T-cell (primary cell): Measurements from ENCODE around the gene ZBTB45. TPM values are rescaled to one million over a fixed set of nuclear protein-coding genes. Genes with fewer than 3 reads are reported as not detected.
"Not testable (repeated sequence)": the region's sequence is repeated elsewhere in the genome, so short reads cannot be mapped to it uniquely, and the experiment has no call there.

Experiments used
- ATAC-seq, 4 experiments: fragments of 200-7000 bp in 3 of 4; fragments of 150-1000 bp in 1 of 4; cut with Tn5 transposase; replicated peaks in 1 of 4; 1 replicate in 3 of 4; 2 replicates in 1 of 4; pipeline ENCODE4 v1.10.0; 2021; ENCODE audit warnings: moderate library complexity in 3 of 4, mild to moderate bottlenecking in 2 of 4, moderate number of reproducible peaks in 1 of 4
- CTCF ChIA-PET, 2 donors: fragments of 300-600 bp; sonication (Branson Sonifier 250); formaldehyde crosslinking; loops; one replicate each; lab custom pipeline; 2022; ENCODE audit warnings: antibody characterized with exemption in 2 of 2; lab: Charles Lee
- POLR2A ChIA-PET, 2 donors: fragments of 300-600 bp; sonication (Branson Sonifier 250); formaldehyde crosslinking; loops; one replicate each; lab custom pipeline; 2022; ENCODE audit warnings: antibody characterized with exemption in 2 of 2; lab: Charles Lee
- DNase-seq, 35 experiments: peaks; one replicate each; pipeline versions ENCODE4 v3.0.0 to v3.0.0-alpha.2; 2013 to 2023
- H3K27ac ChIP-seq: one replicate; pipeline ENCODE4 v1.5.1; 2013; ENCODE audit warnings: low read length
- H3K27me3 ChIP-seq, 2 experiments: replicated peaks in 1 of 2; 1 replicate in 1 of 2; 2 replicates in 1 of 2; pipeline versions ENCODE4 v1.6.1 to v1.7.0; 2013; ENCODE audit warnings: low read length in 1 of 2, mixed read lengths in 1 of 2; ENCODE audit not compliant: control insufficient read depth in 2 of 2, insufficient read depth in 2 of 2; ENCODE audit errors: extremely low read depth in 1 of 2
- H3K36me3 ChIP-seq, 2 donors: 1 replicate in 1 of 2; 2 replicates in 1 of 2; pipeline versions ENCODE4 v1.6.1 to v1.7.0; 2013; ENCODE audit warnings: low read length in 1 of 2; ENCODE audit not compliant: control insufficient read depth in 2 of 2, insufficient read depth in 1 of 2; ENCODE audit errors: extremely low read depth in 1 of 2
- H3K4me1 ChIP-seq, 2 experiments: 1 replicate in 1 of 2; 2 replicates in 1 of 2; pipeline versions ENCODE4 v1.6.1 to v1.7.0; 2013; ENCODE audit warnings: low read length in 2 of 2, mixed read lengths in 1 of 2; ENCODE audit not compliant: insufficient read depth in 2 of 2, control insufficient read depth in 1 of 2; ENCODE audit errors: extremely low read depth in 1 of 2
- H3K4me3 ChIP-seq, 2 donors: 1 replicate in 1 of 2; 2 replicates in 1 of 2; pipeline versions ENCODE4 v1.5.1 to v1.7.0; 2013; ENCODE audit warnings: mild to moderate bottlenecking in 2 of 2, low read length in 1 of 2, moderate library complexity in 1 of 2; ENCODE audit not compliant: control insufficient read depth in 1 of 2; ENCODE audit errors: extremely low read depth in 1 of 2
- H3K9me3 ChIP-seq: 2 replicates; pipeline ENCODE4 v1.7.0; 2013
- H3K27ac Mint-ChIP-seq, 2 donors: one replicate each; pipeline ENCODE4 v1.8.0; 2020 to 2021; ENCODE audit warnings: mild to moderate bottlenecking in 2 of 2, mixed read lengths in 2 of 2
- H3K27me3 Mint-ChIP-seq, 2 donors: one replicate each; pipeline ENCODE4 v1.8.0; 2021 to 2022; ENCODE audit warnings: mixed read lengths in 2 of 2
- H3K36me3 Mint-ChIP-seq: one replicate; pipeline ENCODE4 v1.8.0; 2021; ENCODE audit warnings: mixed read lengths
- H3K4me1 Mint-ChIP-seq, 3 donors: one replicate each; pipeline ENCODE4 v1.8.0; 2020 to 2022; ENCODE audit warnings: mixed read lengths in 3 of 3, mild to moderate bottlenecking in 1 of 3
- H3K4me3 Mint-ChIP-seq, 3 donors: one replicate each; pipeline ENCODE4 v1.8.0; 2020 to 2022; ENCODE audit warnings: mild to moderate bottlenecking in 3 of 3, mixed read lengths in 3 of 3, moderate library complexity in 3 of 3
- H3K9me3 Mint-ChIP-seq, 3 donors: one replicate each; pipeline ENCODE4 v1.8.0; 2020 to 2022; ENCODE audit warnings: mixed read lengths in 3 of 3
- WGBS: methylation state at CpG from one replicate; pipeline ENCODE4 v1.1.5; 2013; ENCODE audit warnings: missing lambda C conversion rate; ENCODE audit not compliant: insufficient coverage; 5-methylcytosine and 5-hydroxymethylcytosine counted together
- total RNA-seq, 35 experiments: library from RNA in 6 of 35; stranded (reverse) in 6 of 35; fragments of 120-200 nt in 1 of 35; gene quantifications; one replicate each; pipeline versions ENCODE4 v1.2.1 to v1.2.4 and lab custom pipeline; 2013 to 2026

The ZBTB45 gene
- total RNA-seq, 5 donors from 2014 or later (not counting 1 experiment from before 2014, with no cell fraction given) = 8.3 to 27.8 (median 24.5) TPM

DNA sequence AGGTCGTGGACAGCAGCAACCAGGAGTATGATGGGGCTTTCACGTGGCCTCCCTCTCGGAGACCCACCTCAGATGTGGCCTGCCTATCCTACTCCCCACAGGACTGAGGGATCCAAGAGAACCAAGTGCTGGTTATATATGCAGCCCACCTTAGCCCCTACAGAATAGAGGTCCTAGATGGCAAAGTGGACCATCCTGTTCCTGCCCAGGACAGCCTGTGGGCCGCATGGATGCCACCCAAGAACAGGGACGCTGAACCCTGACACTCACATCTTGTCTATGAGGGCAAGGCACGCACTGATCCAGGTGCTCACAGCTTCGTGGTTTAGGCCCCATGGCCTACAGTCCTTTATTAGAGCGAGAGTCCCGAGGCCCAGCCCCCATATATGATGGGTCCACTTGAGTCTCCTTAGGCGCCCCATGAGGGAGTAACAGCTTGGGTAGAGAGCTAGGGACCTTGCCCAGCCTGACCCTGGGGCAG is 6.4 kb downstream of the ZBTB45 start:
- WGBS = 88% methylated on average over 4 of the region's 10 CpGs
- H3K36me3 ChIP-seq = peaks cover 0 to 16% of the 10 kb centered on the region in 2 donors
- no peaks in the 10 kb centered on the region for H3K27me3 ChIP-seq
- H3K27ac ChIP-seq = peak overlapping the region; percentile 70
- Mint-ChIP-seq H3K27me3 (no peaks in the 10 kb centered on the region), H3K9me3 (no peaks in the 10 kb centered on the region), H3K4me1 (peaks cover 20 to 33% (median 28%) of the 10 kb centered on the region in 3 donors), H3K36me3 (peaks cover 8% of the 10 kb centered on the region), H3K27ac (no peak overlapping the region), H3K4me3 (peak overlapping the region in 2 of 3 donors; percentile 60 to 73)
- no peak for DNase-seq
- H3K9me3 ChIP-seq = no peaks in the 10 kb centered on the region
- no peak overlapping the region for H3K4me3 ChIP-seq
- peaks cover 9 to 37% of the 10 kb centered on the region in 2 experiments for H3K4me1 ChIP-seq
- ATAC-seq = peak in 2 of 4 experiments; percentile 3 to 6
- POLR2A ChIA-PET = no interaction called here
- CTCF ChIA-PET = interaction anchor here (0.6 to 1.6 kb wide), 7 partner anchors 14 to 151 kb away, joined by 3 to 8 read pairs (median 4); partner anchors contain the start of genes TRIM28 (in 1 of the 2), ZNF132 (in 1 of the 2) and ZNF497 (in 1 of the 2)

DNA sequence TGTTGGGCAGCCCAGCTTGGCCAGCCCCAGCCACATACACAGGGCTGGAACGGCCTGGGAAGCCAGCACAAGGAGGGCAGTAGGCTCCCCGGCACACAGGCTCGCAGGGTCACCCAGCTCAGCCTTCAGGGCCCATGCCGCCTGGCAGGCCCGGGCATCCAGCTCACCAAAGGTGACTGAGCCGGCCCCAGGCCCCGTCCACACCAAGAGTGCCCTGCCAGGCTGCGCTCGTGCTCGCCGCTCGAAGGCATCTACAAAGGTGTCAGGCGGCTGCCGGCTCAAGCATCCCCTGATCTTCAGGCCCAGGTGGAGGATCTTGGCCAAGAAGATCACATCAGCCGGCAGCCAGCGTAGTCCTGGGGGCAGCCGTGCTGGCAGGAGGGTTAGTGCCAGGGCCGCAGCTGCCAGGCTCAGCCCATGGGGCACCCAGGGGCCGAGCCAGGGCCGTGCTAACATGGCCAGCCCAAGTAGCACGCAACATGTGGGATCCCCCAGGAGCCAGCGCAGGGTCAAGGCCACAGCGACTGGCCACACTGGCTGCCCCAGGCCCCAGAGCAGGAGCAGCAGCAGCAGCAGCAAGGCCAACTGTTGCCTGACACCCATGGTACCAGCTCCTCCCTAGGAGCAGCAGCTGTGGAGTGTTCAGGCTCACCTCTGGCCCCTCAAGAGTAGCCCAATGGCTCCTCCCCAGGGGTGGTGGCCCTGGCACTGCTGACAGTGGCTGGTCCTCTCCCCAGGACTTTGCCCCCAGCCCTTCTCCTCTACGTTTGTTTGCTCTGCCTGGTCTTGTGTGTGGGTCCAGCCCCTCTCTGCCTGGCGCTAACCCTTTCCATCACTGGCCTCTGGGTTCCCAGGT is 8.0 kb downstream of the ZBTB45 start, which contains the start of gene SLC27A5:
TSS of gene SLC27A5 (minus strand) at position 640 of the 856 bp plus-strand sequence. CDS start at position 603, 37 bp downstream.
- CTCF ChIA-PET = no interaction called here
- no peaks in the 10 kb centered on the region for H3K9me3 ChIP-seq
- Mint-ChIP-seq H3K27ac (no peak within 1 kb of the TSS), H3K9me3 (peaks cover 0 to 9% (median 3%) of the 10 kb centered on the region in 3 donors), H3K36me3 (peaks cover 12% of the 10 kb centered on the region), H3K4me1 (peaks cover 17 to 23% (median 18%) of the 10 kb centered on the region in 3 donors), H3K27me3 (no peaks in the 10 kb centered on the region), H3K4me3 (no peak within 1 kb of the TSS)
- H3K4me3 ChIP-seq = no peak within 1 kb of the TSS
- 93% methylated on average over 25 of the region's 25 CpGs for WGBS
- DNase-seq (no peak), ATAC-seq (no peak)
- H3K4me1 ChIP-seq = peaks cover 6 to 25% of the 10 kb centered on the region in 2 experiments
- no peaks in the 10 kb centered on the region for H3K27me3 ChIP-seq
- no peak within 1 kb of the TSS for H3K27ac ChIP-seq
- POLR2A ChIA-PET = no interaction called here
- peaks cover 0 to 9% of the 10 kb centered on the region in 2 donors for H3K36me3 ChIP-seq

DNA sequence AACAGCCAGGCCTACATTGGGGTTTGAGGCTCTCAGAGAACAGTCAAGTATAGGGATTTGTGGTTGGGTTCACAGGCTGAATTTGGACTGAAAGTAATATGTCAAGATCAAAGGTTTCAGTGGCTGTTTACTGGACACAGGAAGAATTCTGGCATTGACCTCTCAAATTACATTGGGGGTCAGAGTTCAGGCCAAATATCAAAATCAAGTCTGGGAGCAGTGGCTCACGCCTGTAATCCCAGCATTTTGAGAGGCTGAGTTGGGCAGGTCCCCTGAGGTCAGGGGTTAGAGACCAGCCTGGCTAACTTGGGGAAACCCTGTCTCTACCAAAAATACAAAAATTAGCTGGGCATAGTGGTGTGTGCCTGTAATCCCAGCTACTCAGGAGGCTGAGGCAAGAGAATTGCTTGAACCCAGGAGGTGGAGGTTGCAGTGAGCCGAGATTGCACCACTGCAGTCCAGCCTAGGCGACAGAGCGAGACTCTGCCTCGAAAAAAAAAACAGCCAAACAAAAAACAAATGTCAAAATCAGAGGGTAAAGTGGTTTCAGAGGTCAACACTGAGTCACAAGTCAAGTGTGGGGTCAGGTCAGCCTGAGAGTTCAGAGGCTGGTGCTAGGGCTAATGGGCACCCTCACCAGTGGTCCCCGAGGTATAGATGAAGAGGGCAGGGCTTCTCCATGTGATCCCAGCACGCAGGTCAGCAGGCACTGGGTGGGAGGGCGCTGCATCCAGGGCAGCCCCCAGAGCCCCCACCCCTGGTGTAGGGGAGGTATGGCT is 9.3 kb downstream of the ZBTB45 start:
- Histone ChIP-seq H3K9me3 (no peaks in the 10 kb centered on the region), H3K4me3 (no peak overlapping the region), H3K4me1 (peaks cover 6 to 18% of the 10 kb centered on the region in 2 experiments), H3K27me3 (no peaks in the 10 kb centered on the region), H3K36me3 (no peaks in the 10 kb centered on the region), H3K27ac (no peak overlapping the region)
- WGBS = 100% methylated on average over 1 of the region's 8 CpGs
- CTCF ChIA-PET = no interaction called here
- peaks cover 0 to 13% (median 3%) of the 10 kb centered on the region in 3 donors for H3K9me3 Mint-ChIP-seq
- H3K4me1 Mint-ChIP-seq = peaks cover 10 to 14% (median 11%) of the 10 kb centered on the region in 3 donors
- POLR2A ChIA-PET = no interaction called here
- H3K4me3 Mint-ChIP-seq = no peak overlapping the region
- DNase-seq = no peak
- H3K36me3 Mint-ChIP-seq = peaks cover 5% of the 10 kb centered on the region
- no peak overlapping the region for H3K27ac Mint-ChIP-seq
- ATAC-seq = no peak
- no peaks in the 10 kb centered on the region for H3K27me3 Mint-ChIP-seq

DNA sequence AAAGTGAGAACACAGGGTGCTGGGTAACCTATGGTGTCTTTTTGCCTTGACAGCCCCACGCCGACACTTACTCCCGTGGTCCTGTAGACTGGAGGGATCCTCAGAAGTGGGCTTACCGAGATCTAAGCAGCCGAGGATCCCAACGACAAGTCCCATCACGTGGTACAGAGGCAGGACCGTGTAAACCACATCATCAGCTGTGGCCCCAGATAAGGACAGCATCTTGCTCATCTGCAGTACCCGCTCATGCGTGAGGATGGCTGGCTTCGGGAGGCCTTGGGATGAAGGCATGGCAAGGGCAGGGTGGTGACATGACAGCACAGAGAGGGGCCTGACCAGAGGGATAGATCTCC is 9.9 kb downstream of the ZBTB45 start:
- Mint-ChIP-seq H3K36me3 (peaks cover 5% of the 10 kb centered on the region), H3K9me3 (peaks cover 0 to 13% (median 3%) of the 10 kb centered on the region in 3 donors), H3K27me3 (no peaks in the 10 kb centered on the region), H3K4me1 (peaks cover 7 to 11% (median 9%) of the 10 kb centered on the region in 3 donors), H3K27ac (no peak overlapping the region), H3K4me3 (no peak overlapping the region)
- ChIA-PET POLR2A (no interaction called here), CTCF (no interaction called here)
- DNase-seq (no peak), ATAC-seq (no peak)
- H3K27ac ChIP-seq = no peak overlapping the region
- H3K36me3 ChIP-seq = no peaks in the 10 kb centered on the region
- H3K9me3 ChIP-seq = no peaks in the 10 kb centered on the region
- 92% methylated on average over 11 of the region's 11 CpGs for WGBS
- peaks cover 6 to 15% of the 10 kb centered on the region in 2 experiments for H3K4me1 ChIP-seq
- no peaks in the 10 kb centered on the region for H3K27me3 ChIP-seq
- H3K4me3 ChIP-seq = no peak overlapping the region

DNA sequence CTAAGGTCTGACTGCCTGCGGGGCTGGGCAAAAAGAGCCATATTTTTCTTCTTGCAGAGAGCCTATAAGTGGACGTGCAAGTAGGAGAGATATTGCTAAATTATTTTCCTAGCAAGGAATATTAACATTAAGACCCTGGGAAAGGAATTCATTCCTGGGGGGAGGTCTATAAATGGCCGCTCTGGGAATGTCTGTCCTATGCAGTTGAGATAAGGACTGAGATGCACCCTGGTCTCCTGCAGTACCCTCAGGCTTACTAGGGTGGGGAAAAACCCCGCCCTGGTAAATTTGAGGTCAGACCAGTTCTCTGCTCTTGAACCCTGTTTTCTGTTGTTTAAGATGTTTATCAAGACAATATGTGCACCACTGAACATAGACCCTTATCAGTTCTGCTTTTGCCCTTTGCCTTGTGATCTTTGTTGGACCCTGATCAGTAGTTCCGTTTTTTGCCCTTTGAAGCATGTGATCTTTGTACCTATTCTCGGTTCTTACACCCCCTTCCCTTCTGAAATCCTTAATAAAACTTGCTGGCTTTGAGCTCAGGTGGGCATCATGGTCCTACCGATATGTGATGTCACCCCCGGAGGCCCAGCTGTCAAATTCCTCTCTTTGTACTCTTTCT is 11.9 kb downstream of the ZBTB45 start:
- not testable (repeated sequence) for H3K27ac Mint-ChIP-seq
- H3K9me3 Mint-ChIP-seq = peaks cover 0 to 13% (median 3%) of the 10 kb centered on the region in 3 donors
- CTCF ChIA-PET = interaction anchor here in 1 of 2 donors (0.6 kb wide), 1 partner anchor 46 kb away, joined by 4 read pairs; no protein-coding TSS in a partner anchor

More for the DNA sequence above, 11.9 kb downstream of the ZBTB45 start:
- H3K36me3 ChIP-seq, POLR2A ChIA-PET, H3K27ac ChIP-seq, H3K4me3 Mint-ChIP-seq, H3K36me3 Mint-ChIP-seq, H3K4me1 Mint-ChIP-seq, H3K9me3 ChIP-seq, H3K4me1 ChIP-seq, H3K27me3 Mint-ChIP-seq, H3K27me3 ChIP-seq, DNase-seq, ATAC-seq, H3K4me3 ChIP-seq: not testable (repeated sequence)
- WGBS = 87% methylated on average over 3 of the region's 8 CpGs
